Prostate gland (tissue), 2 donors: ENCODE results near the gene VARS2. TPM values are rescaled to one million over a fixed set of nuclear protein-coding genes. Genes with fewer than 3 reads are reported as not detected.
A peak's percentile ranks its signal among the peaks of the same experiment; 100 is the strongest.

ENCODE experiments used
- DNase-seq: peaks from one replicate; pipeline ENCODE4 v3.0.0-alpha.2; 2019; ENCODE audit warnings: low spot score
- H3K27ac ChIP-seq, 2 donors: fragments of 200-600 bp; sonication (generic); 2 replicates each; pipeline ENCODE4 v1.5.1; 2017 to 2019
- H3K27me3 ChIP-seq: fragments of 200-600 bp; sonication (generic); replicated peaks from 2 replicates; pipeline ENCODE4 v1.5.1; 2019; ENCODE audit not compliant: insufficient read depth
- H3K36me3 ChIP-seq, 2 donors: fragments of 200-600 bp; sonication (generic); 1 replicate in 1 of 2; 2 replicates in 1 of 2; pipeline versions ENCODE4 v1.5.1 to v1.8.1; 2017 to 2019
- H3K4me1 ChIP-seq: fragments of 200-600 bp; sonication (generic); replicated peaks from 2 replicates; pipeline ENCODE4 v1.5.1; 2019
- H3K4me3 ChIP-seq, 2 donors: fragments of 200-600 bp; sonication (generic); 2 replicates each; pipeline ENCODE4 v1.5.1; 2017 to 2019
- H3K9me3 ChIP-seq: fragments of 200-600 bp; sonication (generic); 2 replicates; pipeline ENCODE4 v1.5.1; 2017
- POLR2A ChIP-seq: fragments of 450-650 bp; IDR thresholded peaks from one replicate; pipeline ENCODE4 v1.6.1; 2016; ENCODE audit warnings: antibody characterized with exemption, mild to moderate bottlenecking
- POLR2AphosphoS5 ChIP-seq: sonication (generic); formaldehyde crosslinking; IDR thresholded peaks from one replicate; pipeline ENCODE4 v1.6.1; 2017; ENCODE audit warnings: antibody characterized with exemption
- WGBS: methylation state at CpG from one replicate; pipeline ENCODE4 v1.1.5; 2018; 5-methylcytosine and 5-hydroxymethylcytosine counted together
- intact Hi-C: fragments of 100-400 bp; cut with DNase I; formaldehyde crosslinking; loops from one replicate; pipeline ENCODE4 v1.14.2; 2022
- total RNA-seq, 2 donors: library from RNA; depleted of rRNA; stranded (reverse); fragments of >200 nt; gene quantifications; one replicate each; pipeline ENCODE4 v1.1.0, GENCODE V29; 2016
- TF ChIP-seq, protein P1 (sequence below), 4 experiments: fragments of 200-600 bp in 2 of 4; fragments of 450-650 bp in 2 of 4; sonication (generic) in 2 of 4; IDR thresholded peaks; 1 replicate in 3 of 4; 2 replicates in 1 of 4; pipeline ENCODE4 v1.5.1; 2016 to 2019; ENCODE audit warnings: antibody characterized with exemption in 4 of 4, mild to moderate bottlenecking in 2 of 4, moderate library complexity in 2 of 4

Gene VARS2
- total RNA-seq, 2 donors from 2014 or later, result 15.8 to 27.0 TPM

DNA sequence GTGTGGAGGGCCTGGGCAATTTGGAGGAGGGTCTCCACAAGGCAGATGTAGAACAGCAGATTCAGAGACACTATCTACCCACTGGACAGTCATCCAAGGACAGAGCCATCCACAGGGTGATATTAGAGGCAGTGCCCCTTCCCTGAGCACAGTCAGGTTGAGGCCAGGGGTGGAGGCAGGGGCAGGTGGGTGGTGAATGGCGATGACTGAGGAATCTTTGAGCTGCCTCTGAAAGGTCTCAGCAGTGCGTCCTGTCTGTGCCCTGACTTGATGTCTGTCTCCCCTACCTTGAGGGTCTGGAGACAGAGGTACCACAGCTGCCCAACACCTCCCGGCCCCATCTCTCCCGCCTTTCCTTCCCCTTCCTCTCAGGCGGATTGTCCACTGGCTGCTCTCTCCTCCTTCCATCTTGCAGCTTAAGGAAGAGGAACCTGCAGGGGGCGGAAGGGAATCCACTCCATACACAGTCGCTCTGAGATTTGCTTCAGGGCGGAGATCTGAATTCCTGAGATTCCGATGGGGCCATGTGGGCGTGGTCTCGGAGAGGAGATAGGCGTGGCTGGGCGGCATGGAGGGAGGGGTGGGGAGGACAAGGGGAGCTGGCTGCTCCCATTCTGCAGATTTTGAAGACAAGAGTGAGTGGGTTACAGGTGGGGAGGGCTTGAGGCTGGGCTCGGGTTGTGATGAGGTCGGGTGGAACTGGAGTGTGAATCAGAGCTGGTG is 28.5 kb downstream of the VARS2 start:
- Histone ChIP-seq H3K27ac (no peak overlapping the region), H3K27me3 (peaks cover 4% of the 10 kb centered on the region), H3K36me3 (no peaks in the 10 kb centered on the region), H3K9me3 (no peaks in the 10 kb centered on the region), H3K4me3 (no peak overlapping the region), H3K4me1 (no peaks in the 10 kb centered on the region)
- intact Hi-C loops, result no loop called here
- no peak for TF ChIP-seq POLR2A
- TF ChIP-seq, protein P1, sequence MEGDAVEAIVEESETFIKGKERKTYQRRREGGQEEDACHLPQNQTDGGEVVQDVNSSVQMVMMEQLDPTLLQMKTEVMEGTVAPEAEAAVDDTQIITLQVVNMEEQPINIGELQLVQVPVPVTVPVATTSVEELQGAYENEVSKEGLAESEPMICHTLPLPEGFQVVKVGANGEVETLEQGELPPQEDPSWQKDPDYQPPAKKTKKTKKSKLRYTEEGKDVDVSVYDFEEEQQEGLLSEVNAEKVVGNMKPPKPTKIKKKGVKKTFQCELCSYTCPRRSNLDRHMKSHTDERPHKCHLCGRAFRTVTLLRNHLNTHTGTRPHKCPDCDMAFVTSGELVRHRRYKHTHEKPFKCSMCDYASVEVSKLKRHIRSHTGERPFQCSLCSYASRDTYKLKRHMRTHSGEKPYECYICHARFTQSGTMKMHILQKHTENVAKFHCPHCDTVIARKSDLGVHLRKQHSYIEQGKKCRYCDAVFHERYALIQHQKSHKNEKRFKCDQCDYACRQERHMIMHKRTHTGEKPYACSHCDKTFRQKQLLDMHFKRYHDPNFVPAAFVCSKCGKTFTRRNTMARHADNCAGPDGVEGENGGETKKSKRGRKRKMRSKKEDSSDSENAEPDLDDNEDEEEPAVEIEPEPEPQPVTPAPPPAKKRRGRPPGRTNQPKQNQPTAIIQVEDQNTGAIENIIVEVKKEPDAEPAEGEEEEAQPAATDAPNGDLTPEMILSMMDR (IDR thresholded peaks at IDR 0.05), result peak in 2 of 4 experiments; percentile 27 to 39
- 18% methylated on average over 15 of the region's 15 CpGs for WGBS
- peak; percentile 22 for DNase-seq

DNA sequence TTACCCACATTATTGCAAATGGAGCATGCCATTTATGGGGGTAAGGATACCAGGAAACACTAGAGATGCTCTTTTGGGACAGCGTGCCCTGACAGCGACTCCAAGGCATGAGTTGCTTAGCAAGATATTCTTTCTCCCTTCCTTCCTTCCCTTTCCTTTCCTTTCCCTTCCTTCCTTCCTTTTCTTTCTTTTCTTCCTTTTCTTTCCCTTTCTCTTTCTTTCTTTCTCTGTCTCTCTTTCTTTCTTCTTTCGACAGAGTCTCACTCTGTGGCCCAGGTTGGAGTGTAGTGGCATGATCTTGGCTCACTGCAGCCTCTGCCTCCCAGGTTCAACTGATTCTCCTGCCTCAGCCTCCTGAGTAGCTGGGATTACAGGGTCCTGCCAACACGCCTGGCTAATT is 30.0 kb downstream of the VARS2 start:
- Histone ChIP-seq H3K9me3 (no peaks in the 10 kb centered on the region), H3K4me3 (no peak overlapping the region), H3K27ac (no peak overlapping the region), H3K36me3 (no peaks in the 10 kb centered on the region), H3K27me3 (peaks cover 4% of the 10 kb centered on the region), H3K4me1 (no peaks in the 10 kb centered on the region)
- intact Hi-C loops, result no loop called here
- 94% methylated on average over 4 of the region's 4 CpGs for WGBS
- no peak for DNase-seq
- no peak for TF ChIP-seq POLR2A
- no peak for TF ChIP-seq POLR2AphosphoS5
- TF ChIP-seq, protein P1 (IDR thresholded peaks at IDR 0.05), result no peak

DNA sequence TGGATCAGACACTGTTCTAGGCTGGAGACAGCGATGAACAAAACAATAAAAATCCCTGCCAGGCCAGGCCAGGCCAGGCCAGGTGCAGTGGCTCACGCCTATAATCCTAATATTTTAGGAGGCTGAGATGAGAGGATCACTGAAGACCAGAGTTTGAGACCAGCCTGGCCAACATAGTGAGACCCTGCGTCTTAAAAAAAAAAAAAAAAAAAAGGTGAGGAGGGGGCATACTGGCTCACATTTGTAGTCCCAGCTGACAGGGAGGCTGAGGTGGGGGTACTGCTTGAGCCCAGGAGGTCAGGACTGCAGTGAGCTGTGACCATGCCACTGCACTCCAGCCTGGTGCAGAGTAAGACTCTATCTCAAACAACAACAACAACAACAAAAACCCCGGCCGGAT is 31.2 kb downstream of the VARS2 start:
- intact Hi-C loops, result no loop called here
- H3K27me3 ChIP-seq, result peaks cover 4% of the 10 kb centered on the region
- no peak overlapping the region for H3K27ac ChIP-seq
- H3K4me3 ChIP-seq, result no peak overlapping the region
- no peaks in the 10 kb centered on the region for H3K9me3 ChIP-seq
- DNase-seq, result no peak
- H3K4me1 ChIP-seq, result no peaks in the 10 kb centered on the region
- TF ChIP-seq, protein P1 (IDR thresholded peaks at IDR 0.05), result no peak
- 78% methylated on average over 5 of the region's 5 CpGs for WGBS
- no peaks in the 10 kb centered on the region for H3K36me3 ChIP-seq

DNA sequence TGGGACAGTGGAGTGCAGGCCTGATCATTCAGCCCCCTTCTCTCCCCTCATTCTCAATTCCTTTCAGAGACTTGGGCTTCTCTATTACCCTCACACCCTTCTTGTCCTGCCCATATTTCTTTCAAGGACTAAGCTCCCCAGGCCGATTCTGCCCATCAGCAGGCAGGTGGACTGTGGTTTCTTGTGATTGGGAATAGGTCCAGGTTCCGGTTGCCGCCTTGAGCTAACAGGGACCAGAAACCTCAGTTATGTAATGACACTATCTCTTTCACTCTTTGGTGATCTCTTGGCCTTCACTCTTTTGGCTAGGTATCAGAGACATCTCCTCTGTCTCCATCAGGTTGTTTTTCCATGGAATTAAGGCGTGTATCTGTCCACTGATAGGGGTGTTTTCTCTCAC is 33.2 kb downstream of the VARS2 start:
- Histone ChIP-seq H3K36me3 (no peaks in the 10 kb centered on the region), H3K9me3 (no peaks in the 10 kb centered on the region), H3K4me3 (no peak overlapping the region), H3K4me1 (no peaks in the 10 kb centered on the region), H3K27me3 (no peaks in the 10 kb centered on the region), H3K27ac (no peak overlapping the region)
- intact Hi-C loops, result no loop called here
- 78% methylated on average over 4 of the region's 4 CpGs for WGBS
- DNase-seq, result no peak
- no peak for TF ChIP-seq POLR2A
- TF ChIP-seq, protein P1 (IDR thresholded peaks at IDR 0.05), result no peak
- TF ChIP-seq POLR2AphosphoS5, result no peak

DNA sequence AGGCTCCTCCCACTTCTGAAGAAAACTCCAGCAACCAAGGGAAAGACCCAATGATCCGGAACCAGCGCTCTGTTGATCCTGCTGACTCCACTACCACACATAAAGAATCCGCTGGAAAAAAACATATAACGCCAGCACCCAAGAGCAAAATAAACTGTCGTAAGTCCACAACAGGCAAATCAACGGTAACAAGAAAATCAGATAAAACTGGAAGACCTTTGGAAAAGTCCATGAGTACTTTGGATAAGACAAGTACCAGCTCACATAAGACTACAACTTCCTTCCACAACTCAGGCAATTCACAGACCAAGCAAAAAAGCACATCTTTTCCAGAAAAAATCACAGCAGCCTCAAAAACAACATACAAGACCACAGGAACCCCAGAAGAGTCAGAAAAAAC is 34.8 kb downstream of the VARS2 start:
- Histone ChIP-seq H3K36me3 (no peaks in the 10 kb centered on the region), H3K27me3 (no peaks in the 10 kb centered on the region), H3K4me1 (no peaks in the 10 kb centered on the region), H3K9me3 (no peaks in the 10 kb centered on the region), H3K4me3 (no peak overlapping the region), H3K27ac (no peak overlapping the region)
- DNase-seq, result no peak
- intact Hi-C loops, result no loop called here
- TF ChIP-seq POLR2AphosphoS5, result no peak
- TF ChIP-seq, protein P1 (IDR thresholded peaks at IDR 0.05), result no peak
- TF ChIP-seq POLR2A, result no peak
- WGBS, result 96% methylated on average over 6 of the region's 6 CpGs
